Activated CD8-positive, alpha-beta memory T cell treated with anti-CD3 and anti-CD28 coated beads for 4 hours (primary cell): Measurements from ENCODE around the gene GRK4.
A peak's percentile ranks its signal among the peaks of the same experiment; 100 is the strongest.
"Not testable (repeated sequence)": the region's sequence is repeated elsewhere in the genome, so short reads cannot be mapped to it uniquely, and the experiment has no call there.

Experiments used
- DNase-seq, 2 donors: peaks; one replicate each; pipeline ENCODE4 v3.0.0-alpha.2; 2020; ENCODE audit warnings: low read depth in 2 of 2

Gene GRK4

DNA sequence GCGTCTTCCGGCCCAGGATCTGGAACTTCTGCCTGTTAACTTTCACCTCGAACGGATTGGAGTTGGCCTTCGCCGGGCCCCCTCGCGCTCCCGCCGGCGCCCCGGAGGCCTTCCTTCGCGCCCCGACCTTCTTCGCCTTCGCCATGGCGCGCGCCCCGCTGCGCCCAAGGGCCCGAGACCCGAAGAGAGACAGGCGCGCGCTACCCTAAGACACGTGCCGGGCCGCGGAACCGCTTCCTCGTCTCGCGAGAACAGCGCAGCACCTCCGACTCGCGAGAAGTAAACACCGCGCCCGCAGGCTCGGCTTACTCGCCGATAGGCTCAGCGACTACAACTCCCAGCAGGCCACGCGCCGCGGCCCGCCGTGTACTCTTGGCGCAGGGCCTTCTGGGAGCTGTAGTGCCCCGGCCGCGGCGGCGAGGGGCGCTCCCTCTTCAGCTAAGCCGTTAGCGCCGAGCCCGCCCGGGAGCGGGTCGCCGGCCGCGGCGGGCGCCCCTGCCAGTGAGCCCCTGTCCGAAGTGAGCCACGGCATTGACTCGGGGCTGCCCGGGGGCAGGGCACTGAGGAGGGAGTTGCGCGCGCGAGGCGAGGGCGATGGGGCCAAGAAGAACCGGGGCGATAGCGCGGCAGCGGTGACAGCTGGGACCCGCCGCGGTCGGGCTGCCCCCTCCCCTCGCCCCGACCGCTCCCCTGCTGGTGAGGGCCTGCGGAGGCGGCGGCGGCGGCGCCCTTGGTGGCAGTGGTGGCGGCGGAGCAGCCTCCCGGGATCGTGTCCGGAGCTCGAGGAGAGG is at the start of gene GRK4, which contains the start of gene NOP14:
TSS of gene GRK4 (plus strand) at position 397 of the 791 bp plus-strand sequence. CDS start 500 bp downstream, outside the sequence.
TSS of gene NOP14 (minus strand) at position 232 of the 791 bp plus-strand sequence. CDS start at position 145, 87 bp downstream.
- peak; percentile 94 to 97 for DNase-seq

DNA sequence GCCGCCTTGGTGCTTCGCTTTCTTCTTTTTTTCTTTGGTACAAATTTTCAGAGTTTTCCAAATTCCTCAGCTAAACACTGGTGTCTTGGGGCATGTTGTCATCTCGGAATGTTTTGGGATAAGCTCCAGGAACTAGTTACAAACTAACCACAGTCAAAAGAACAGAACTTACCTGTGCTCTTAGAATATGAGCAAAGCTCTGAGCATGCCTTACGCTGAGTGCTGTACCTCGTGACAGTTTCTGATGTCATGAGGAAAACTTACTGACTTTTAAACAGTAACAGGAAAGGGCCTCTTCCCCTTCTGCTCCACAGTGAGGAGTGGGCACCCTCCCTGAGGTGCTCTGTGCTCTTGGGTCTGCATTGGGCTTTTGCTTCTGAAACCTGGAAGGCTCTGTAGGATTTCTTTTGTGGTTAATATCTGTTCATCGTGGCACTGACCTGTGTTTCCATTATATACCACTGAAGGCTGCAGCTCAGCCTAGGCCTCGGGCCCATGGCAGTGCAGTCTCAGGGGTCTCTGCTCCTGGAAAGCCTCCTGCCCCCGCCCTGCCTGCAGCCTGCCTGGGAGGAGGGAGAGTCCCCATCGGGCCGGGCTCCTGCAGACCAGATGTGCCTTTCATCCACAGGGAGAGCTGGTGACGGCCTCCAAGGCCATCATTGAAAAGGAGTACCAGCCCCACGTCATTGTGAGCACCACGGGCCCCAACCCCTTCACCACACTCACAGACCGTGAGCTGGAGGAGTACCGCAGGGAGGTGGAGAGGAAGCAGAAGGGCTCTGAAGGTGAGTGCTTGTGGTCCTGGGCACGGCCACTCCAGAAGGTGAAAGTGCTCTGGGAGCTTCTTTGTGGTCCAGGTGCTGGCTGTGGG is 48.9 kb upstream of the GRK4 start:
- no peak for DNase-seq

DNA sequence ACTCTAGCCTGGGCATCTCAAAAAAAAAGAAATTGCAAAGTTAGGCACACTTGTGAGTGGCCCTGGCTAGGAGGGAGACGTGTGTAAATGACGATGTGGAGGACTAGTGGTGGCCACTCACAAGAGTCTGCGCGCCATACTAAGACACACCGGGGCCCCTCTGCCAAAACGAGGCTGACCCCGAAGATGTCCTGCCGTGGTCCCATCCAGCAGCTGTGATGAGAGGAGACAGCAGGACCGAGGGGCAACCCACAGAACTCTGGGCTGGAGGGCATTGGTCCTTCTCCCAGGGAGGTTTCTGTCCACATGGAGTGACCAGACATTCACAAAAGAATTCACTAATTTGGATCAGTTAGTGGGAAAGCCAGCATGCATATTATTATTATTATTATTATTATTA is 47.6 kb upstream of the GRK4 start:
- no peak for DNase-seq

DNA sequence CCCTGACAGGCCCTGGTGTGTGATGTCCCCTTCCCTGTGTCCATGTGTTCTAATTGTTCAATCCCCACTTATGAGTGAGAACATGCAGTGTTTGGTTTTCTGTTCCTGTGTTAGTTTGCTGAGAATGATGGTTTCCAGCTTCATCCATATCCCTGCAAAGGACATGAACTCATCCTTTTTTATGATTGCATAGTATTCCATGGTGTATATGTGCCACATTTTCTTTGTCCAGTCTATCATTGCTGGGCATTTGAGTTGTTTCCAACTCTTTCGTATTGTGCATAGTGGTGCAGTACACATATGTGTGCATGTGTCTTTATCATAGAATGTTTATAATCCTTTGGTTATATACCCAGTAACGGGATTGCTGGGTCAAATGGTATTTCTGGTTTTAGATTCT is 46.7 kb upstream of the GRK4 start:
- not testable (repeated sequence) for DNase-seq

DNA sequence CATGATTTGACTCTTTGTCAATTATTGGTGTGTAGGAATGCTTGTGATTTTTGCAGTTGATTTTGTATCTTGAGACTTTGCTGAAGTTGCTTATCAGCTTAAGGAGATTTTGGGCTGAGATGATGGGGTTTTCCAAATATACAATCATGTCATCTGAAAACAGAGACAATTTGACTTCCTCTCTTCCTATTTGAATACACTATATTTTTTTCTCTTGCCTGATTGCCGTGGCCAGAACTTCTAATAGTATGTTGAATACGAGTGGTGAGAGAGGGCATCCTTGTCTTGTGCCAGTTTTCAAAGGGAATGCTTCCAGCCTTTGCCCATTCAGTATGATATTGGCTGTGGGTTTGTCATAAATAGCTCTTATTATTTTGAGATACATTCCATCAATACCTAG is 45.1 kb upstream of the GRK4 start:
- not testable (repeated sequence) for DNase-seq

DNA sequence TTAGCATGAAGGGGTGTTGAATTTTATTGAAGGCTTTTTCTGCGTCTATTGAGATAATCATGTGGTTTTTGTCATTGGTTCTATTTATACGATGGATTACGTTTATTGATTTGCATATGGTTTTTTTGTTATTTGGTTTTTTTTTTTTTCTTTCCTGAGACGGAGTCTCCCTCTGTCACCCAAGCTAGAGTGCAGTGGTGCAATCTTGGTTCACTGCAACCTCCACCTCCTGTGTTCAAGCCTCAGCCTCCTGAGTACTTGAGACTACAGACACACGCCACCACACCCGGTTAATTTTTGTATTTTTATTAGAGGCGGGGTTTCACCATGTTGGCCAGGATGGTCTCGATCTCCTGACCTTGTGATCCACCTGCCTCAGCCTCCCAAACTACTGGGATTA is 44.7 kb upstream of the GRK4 start:
- not testable (repeated sequence) for DNase-seq

DNA sequence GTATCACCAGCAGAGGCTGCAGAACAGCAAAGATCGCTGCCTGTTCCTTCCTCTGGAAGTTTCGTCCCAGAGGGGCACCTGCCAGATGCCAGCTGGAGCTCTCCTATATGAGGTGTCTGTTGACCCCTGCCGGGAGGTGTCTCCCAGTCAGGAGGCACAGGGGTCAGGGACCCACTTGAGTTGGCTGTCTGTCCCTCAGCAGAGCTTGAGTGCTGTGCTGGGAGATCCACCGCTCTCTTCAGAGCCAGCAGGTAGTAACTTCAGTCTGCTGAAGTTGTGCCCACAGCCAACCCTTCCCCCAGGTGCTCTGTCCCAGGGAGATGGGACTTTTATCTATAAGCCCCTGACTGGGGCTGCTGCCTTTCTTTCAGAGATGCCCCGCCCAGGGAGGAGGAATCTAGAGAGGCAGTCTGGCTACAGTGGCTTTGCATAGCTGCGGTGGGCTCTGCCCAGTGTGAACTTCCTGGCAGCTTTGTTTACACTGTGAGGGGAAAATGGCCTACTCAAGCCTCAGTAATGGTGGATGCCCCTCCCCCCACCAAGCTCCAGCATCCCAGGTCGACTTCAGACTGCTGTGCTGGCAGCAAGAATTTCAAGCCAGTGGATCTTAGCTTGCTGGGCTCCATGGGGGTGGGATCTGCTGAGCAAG is 40.8 kb upstream of the GRK4 start:
- not testable (repeated sequence) for DNase-seq

DNA sequence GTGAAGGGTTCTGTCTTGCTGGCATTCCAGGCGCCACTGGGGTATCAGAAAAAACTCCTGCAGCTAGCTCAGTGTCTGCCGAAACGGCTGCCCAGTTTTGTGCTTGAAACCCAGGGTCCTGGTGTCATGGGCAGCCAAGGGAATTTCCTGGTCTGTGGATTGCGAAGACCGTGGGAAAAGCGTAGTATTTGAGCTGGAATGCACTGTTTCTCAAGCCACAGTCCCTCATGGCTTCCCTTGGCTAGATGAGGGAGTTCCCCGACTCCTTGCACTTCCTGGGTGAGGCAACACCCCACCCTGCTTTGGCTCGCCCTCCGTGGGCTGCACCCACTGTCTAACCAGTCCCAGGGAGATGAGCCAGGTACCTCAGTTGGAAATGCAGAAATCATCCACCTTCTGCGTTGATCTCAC is 40.2 kb upstream of the GRK4 start:
- no peak for DNase-seq

DNA sequence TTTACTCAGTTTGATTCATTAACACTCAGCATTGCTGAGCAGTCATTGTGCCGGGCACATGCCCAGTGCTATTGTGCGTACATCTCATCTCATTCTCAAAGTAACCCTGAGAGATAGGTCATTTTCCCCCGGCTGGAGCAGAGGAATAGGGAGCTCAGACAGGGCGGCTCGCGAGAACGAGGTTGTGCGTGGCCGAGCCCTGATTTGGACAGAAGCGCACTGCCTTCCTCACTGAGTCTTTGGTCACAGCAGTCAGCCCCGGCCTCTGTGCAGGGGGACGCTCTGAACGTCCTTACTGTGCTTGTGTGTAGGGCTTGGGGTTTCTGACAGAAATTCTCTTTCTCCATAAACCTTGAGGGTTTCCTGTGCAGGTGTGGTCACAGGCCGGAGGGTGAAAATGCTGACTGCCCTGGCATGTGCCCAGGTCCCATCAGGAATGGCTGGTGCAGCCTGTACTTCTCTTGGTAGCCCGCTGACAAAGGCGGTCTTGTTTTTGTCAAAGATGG is 39.6 kb upstream of the GRK4 start:
- no peak for DNase-seq

DNA sequence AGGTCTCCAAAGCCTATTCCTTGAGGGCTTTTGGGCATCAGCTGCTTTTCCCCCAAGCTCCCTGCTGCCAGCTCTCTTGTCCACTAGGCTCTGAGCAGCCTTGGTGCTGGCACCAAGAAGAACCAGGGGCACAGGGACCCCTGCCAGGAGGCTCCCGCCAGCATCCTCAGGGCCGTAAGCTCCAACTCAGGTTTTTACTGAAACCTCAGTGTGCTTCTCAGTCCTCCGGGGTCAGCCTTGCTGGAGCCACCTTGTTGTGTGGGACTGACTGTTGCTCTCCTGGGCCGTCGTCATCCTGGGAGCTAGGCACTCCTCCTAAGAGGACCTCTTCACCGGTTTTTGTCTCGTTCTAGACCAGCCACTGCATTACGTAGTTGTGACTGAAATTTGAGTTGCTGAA is 39.1 kb upstream of the GRK4 start:
- no peak for DNase-seq

DNA sequence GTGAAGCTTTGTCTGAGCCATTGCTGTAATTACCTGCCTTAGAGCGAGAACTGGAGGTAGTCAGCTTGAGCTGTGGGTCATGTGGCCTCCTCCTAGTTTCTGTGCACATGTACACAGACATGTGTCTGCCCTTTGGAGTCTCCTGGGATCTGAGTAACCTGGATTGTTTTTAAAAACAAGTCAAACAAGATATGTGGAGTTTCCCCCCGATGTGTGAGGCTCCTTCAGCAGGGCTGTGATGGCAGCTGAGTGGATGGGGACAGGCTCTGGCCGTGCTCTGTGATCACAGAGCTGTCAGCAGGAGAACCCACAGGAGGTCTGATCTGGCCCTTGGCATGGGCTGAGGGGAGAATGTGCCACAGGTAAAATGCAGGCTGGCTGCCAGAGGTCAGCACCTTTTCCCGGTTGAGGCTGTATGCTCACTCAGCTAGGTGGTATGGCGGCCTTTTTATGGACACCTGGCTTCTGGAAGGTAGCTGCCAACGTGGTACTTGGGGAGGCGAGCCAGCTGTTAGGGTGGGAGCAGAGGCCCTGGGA is 38.5 kb upstream of the GRK4 start:
- no peak for DNase-seq

DNA sequence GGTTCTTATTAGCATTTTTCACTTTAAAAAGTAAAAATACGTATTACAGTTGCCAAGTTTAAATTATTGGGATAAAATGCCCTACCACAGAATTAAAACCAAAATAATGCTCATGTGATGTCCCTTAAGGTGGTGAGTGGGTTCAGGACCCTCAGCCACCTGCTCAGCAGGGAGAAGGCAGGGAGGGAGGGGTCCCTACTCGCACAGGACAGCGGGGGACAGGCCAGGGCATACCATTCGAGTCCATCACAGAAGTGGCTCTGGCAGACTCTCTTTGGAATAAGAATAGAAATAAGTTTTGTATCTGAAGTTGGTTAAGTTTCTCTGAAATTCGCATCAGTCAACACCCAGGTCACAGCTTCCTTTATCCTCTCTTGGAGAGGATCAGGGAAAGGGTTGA is 37.9 kb upstream of the GRK4 start:
- no peak for DNase-seq

DNA sequence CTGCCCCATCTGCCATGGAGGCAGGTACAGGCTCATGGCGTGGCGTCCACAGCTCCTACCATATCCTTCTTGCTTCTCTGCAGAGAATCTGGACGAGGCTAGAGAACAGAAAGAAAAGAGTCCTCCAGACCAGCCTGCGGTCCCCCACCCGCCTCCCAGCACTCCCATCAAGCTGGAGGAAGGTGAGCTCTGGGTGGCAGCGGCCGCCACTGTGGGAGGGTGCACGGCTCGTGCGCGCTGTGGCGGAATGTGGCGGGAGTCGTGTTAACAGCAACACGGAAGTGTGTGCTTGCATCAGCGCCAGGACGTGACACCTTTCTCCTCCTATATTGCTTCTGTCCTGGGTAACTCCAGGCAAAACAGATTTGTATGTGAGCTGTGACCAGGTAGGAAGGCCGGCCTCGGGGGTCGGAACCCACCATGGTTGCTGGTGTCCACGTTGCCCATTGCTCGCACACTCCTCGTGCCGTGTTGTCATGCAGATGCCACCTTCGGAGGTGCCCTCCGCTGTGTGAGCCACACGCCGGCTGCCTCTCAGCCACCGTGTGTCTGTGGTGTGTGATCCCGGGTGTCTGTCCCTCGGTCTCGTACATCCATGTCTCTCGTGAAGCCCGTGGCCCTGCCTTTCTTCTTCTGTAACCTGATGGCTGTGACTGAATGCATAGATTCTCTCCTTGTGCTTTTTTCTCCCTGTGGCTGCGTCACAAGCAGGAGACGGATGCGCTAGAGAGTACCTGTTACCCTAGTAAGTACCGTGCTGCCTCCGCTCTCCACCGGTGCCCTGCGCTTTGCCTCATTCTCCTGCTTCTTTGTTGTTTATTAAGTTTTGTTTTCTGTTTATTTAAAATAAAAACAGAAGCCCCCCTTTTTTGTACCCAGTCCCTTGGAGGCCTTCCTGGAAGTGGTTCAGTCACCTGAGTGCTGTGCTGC is 37.2 kb upstream of the GRK4 start:
- DNase-seq, result no peak

DNA sequence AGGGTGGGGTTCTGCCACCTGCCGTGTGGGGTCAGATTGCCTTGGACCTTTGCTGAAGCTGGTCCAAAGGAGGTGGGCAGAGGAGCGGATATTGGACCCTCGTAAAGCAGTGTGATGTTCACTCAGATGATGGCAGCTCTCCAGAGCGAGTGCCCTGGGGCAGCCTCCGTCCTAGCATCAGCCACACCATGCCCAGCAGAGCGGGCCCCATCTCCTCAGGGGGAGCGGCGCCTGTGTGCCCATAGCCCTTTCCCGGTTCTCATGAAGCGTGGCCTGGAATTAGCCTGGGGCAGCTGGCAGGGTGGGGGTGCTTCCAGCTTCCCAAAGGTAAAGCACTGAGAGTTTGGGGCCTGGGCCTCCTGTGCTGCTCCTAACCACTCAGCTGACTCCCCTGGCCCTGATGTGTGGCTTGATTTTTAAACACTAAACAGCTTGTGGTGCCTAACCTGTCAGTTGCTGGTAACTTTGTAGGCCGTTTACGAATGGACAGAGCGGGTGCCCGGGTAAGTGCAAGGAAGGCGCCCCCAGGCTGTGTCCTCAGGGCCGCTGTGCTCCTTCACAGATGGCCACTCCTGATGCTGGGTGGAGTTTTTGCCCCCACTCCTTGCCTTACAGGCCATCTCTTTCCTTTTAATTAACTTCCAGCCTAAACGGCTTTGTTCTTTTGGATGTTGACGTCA is 36.2 kb upstream of the GRK4 start:
- DNase-seq, result no peak

DNA sequence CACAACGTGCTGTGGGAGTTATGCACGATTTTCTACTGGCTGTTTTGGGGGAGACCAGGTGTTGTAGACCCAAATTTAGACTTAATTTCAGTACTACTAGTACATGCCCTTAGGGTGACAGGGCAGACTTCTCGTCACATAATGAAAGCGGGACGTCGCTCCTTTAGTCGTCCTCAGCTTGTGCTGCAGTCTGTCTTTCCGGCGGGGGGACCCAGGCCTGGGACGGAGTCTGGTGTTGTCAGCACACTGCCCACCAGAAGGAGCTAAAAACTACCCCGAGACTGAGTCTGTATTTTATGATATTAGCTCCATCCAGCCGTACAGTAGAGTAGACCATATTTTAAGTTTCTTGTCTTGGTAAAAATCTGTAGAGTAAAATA is 35.7 kb upstream of the GRK4 start:
- DNase-seq, result no peak

DNA sequence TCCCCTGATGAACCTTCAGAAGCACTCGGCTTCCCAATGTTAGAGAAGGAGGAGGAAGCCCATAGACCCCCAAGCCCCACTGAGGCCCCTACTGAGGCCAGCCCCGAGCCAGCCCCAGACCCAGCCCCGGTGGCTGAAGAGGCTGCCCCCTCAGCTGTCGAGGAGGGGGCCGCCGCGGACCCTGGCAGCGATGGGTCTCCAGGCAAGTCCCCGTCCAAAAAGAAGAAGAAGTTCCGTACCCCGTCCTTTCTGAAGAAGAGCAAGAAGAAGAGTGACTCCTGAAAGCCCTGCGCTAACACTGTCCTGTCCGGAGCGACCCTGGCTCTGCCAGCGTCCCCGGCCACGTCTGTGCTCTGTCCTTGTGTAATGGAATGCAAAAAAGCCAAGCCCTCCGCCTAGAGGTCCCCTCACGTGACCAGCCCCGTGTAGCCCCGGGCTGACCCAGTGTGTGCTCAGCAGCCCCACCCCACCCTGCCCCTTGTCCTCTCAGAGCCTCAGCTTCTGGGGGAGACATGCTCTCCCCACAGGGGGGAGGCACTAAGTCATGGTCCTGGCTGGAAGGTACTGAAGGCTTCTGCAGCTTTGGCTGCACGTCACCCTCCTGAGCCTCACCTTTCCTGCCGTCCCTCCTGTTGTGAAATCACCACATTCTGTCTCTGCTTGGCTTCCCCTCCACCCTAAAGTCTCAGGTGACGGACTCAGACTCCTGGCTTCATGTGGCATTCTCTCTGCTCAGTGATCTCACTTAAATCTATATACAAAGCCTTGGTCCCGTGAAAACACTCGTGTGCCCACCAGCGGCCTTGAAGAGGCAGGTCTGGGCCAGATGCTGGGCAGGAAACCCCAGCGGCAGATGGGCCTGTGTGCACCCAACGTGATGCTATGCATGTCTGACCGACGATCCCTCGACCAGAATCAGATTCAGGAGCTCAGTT is 34.9 kb upstream of the GRK4 start:
- no peak for DNase-seq

DNA sequence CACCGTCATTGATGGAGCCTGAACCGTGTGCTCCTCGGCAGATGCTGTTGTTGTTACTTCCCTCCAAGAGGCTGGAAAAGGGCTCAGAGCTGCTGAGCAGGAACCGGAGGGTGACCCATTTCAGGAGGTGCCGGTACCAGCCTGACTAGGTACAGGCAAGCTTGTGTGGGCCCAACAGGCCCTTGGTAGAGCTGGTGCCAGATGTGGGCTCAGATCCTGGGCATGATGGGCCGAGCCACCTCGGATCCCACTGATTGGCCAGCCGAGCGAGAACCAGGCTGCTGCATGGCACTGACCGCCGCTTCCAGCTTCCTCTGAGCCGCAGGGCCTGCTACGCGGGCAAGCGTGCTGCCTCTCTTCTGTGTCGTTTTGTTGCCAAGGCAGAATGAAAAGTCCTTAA is 33.9 kb upstream of the GRK4 start:
- DNase-seq, result no peak

DNA sequence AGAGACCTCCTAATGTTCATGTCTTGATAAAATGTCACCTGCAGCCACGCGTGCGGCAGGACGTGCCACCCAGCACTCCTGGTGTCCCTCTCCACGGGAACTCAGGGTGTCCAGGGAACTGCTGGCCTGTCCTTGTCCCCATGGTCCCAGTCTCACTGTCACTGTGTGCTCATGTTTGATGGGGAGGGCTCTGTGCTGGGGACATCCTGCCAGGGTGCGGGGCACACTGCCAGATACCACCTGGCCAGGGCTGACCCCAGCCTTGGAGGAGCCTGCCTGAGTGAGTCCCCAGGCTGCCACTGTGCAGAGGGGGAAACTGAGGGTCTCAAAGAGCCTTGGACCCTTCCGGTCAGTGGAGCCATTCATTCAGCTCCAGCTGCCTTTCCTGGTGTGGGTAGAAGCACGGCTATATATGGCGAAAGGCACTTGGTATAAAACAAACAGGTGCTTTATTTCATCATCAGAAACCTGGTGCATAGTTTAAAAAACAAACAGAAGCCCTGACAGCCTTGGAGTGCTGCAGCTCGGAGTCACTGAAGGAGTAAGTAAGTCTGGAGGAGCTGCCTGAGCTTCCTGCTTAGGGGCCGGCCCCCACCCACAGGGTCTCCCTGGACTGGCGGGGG is 33.1 kb upstream of the GRK4 start:
- no peak for DNase-seq
